Endothelial cell of umbilical vein (primary cell): ENCODE measurements around the gene B3GALT4. TPM values are rescaled to one million over a fixed set of nuclear protein-coding genes. Genes with fewer than 3 reads are reported as not detected.

Experiments
- BruUV-seq: library from RNA; stranded (reverse); fragments of 400-500 nt; replicated peaks from 2 replicates; lab custom pipeline; 2021; lab: Mats Ljungman, UMichigan
- CTCF ChIA-PET: fragments of 300-600, 350-600 bp; sonication (Branson Sonifier 250); formaldehyde crosslinking; loops from one replicate; lab custom pipeline; 2021; ENCODE audit warnings: antibody characterized with exemption, inconsistent platforms; lab: Charles Lee
- POLR2A ChIA-PET: fragments of 300-600, 350-600 bp; sonication (Branson Sonifier 250); formaldehyde crosslinking; loops from one replicate; lab custom pipeline; 2021; ENCODE audit warnings: antibody characterized with exemption, inconsistent platforms; lab: Charles Lee
- DNase-seq: peaks from one replicate; pipeline ENCODE4 v3.0.0-alpha.2; 2011; ENCODE audit warnings: low read depth, low spot score
- FAIRE-seq: peaks from 2 replicates; lab custom pipeline; 2011; peaks lifted over from hg19 to GRCh38; lab: Jason Lieb, UNC
- H2AFZ ChIP-seq: 2 replicates; pipeline ENCODE4 v1.6.0; 2012; ENCODE audit warnings: low read depth, low read length, control low read depth, inconsistent platforms
- H3K27ac ChIP-seq: 2 replicates; pipeline ENCODE4 v1.5.1; 2011; ENCODE audit warnings: low read depth, mild to moderate bottlenecking, control low read depth, low read length, moderate library complexity; ENCODE audit not compliant: insufficient read depth
- H3K27me3 ChIP-seq, 2 experiments: 2 replicates each; pipeline versions ENCODE4 v1.6.0 to v1.6.1; 2011; ENCODE audit warnings: low read length in 2 of 2, mixed read lengths in 1 of 2; ENCODE audit not compliant: control insufficient read depth in 2 of 2, insufficient read depth in 2 of 2
- H3K36me3 ChIP-seq, 2 experiments: 2 replicates in 1 of 2; 3 replicates in 1 of 2; pipeline ENCODE4 v1.5.1; 2011; ENCODE audit warnings: low read length in 2 of 2, mild to moderate bottlenecking in 1 of 2, moderate library complexity in 1 of 2; ENCODE audit not compliant: control insufficient read depth in 2 of 2, insufficient read depth in 2 of 2; ENCODE audit errors: extremely low read depth in 1 of 2
- H3K4me1 ChIP-seq: 3 replicates; pipeline ENCODE4 v1.5.1; 2011; ENCODE audit warnings: mild to moderate bottlenecking, low read length; ENCODE audit not compliant: control insufficient read depth, insufficient read depth; ENCODE audit errors: extremely low read depth
- H3K4me2 ChIP-seq: 2 replicates; pipeline ENCODE4 v1.6.1; 2011; ENCODE audit warnings: low read length, control low read depth, mixed read lengths; ENCODE audit not compliant: insufficient read depth
- H3K4me3 ChIP-seq, 3 experiments: fragments of 200-600 bp in 1 of 3; sonication (generic), shearing (Covaris generic) in 1 of 3; replicated peaks in 1 of 3; 2 replicates each; pipeline ENCODE4 v1.5.1; 2011 to 2016; ENCODE audit warnings: control low read depth in 3 of 3, low read length in 3 of 3, mild to moderate bottlenecking in 2 of 3, inconsistent platforms in 1 of 3, low read depth in 1 of 3, moderate library complexity in 1 of 3; ENCODE audit not compliant: insufficient read depth in 1 of 3
- H3K79me2 ChIP-seq: 2 replicates; pipeline ENCODE4 v1.6.0; 2012; ENCODE audit warnings: low read length, inconsistent platforms; ENCODE audit not compliant: control insufficient read depth, insufficient read depth
- H3K9ac ChIP-seq: replicated peaks from 2 replicates; pipeline ENCODE3; 2011; ENCODE audit warnings: low read length, control low read depth; ENCODE audit not compliant: insufficient read depth; ENCODE audit errors: extremely low read depth
- H3K9me1 ChIP-seq: replicated peaks from 3 replicates; pipeline ENCODE4 v1.6.0; 2011; ENCODE audit warnings: mild to moderate bottlenecking, low read length; ENCODE audit not compliant: control insufficient read depth, insufficient read depth; ENCODE audit errors: extremely low read depth
- H3K9me3 ChIP-seq: replicated peaks from 2 replicates; pipeline ENCODE4 v1.5.1; 2012; ENCODE audit warnings: low read length, inconsistent platforms; ENCODE audit not compliant: control insufficient read depth, insufficient read depth
- H4K20me1 ChIP-seq: replicated peaks from 2 replicates; pipeline ENCODE3; 2011; ENCODE audit warnings: mild to moderate bottlenecking, low read length; ENCODE audit not compliant: control insufficient read depth, insufficient read depth; ENCODE audit errors: extremely low read depth
- EZH2 ChIP-seq: IDR thresholded peaks from 2 replicates; pipeline ENCODE4 v1.6.1; 2012; ENCODE audit warnings: borderline replicate concordance, low read depth, mild to moderate bottlenecking, moderate library complexity, low read length, inconsistent platforms; ENCODE audit not compliant: severe bottlenecking
- FOS ChIP-seq: IDR thresholded peaks from 2 replicates; pipeline ENCODE4 v1.6.1; 2011; ENCODE audit warnings: mild to moderate bottlenecking, low read length, moderate library complexity, borderline replicate concordance; ENCODE audit not compliant: insufficient read depth
- GATA2 ChIP-seq: IDR thresholded peaks from 2 replicates; pipeline ENCODE4 v1.7.0; 2011; ENCODE audit warnings: low read depth, mild to moderate bottlenecking, moderate library complexity, mixed read lengths, low read length; ENCODE audit not compliant: insufficient read length, insufficient read depth
- JUN ChIP-seq: IDR thresholded peaks from 2 replicates; pipeline ENCODE4 v1.6.1; 2011; ENCODE audit warnings: borderline replicate concordance, low read depth; ENCODE audit not compliant: insufficient read length, insufficient read depth
- MYC ChIP-seq: IDR thresholded peaks from one replicate; pipeline ENCODE4 v1.6.1; 2011; ENCODE audit warnings: mild to moderate bottlenecking, low read depth, low read length
- POLR2A ChIP-seq: IDR thresholded peaks from 2 replicates; pipeline ENCODE4 v1.6.1; 2012; ENCODE audit warnings: low read depth, mild to moderate bottlenecking, control low read depth, low read length
- POLR2AphosphoS5 ChIP-seq: IDR thresholded peaks from 2 replicates; pipeline ENCODE4 v1.6.1; 2012; ENCODE audit warnings: low read depth, mild to moderate bottlenecking, control low read depth, low read length, moderate library complexity; ENCODE audit not compliant: insufficient read depth
- dilution Hi-C: fragments of 300-500 bp; cut with MboI; formaldehyde crosslinking; loops from one replicate; pipeline ENCODE4 v1.15.0; 2019; ENCODE audit warnings: low sequenced_read_pairs; ENCODE audit not compliant: extremely low pct_ligation_motif_present
- intact Hi-C: fragments of 100-400 bp; cut with micrococcal nuclease; formaldehyde crosslinking; loops from one replicate; pipeline ENCODE4 v1.10.0; 2022
- polyA plus RNA-seq, 4 experiments: library from polyadenylated mRNA; depleted of rRNA in 3 of 4; stranded (reverse) in 3 of 4; unstranded in 1 of 4; fragments of >200 nt; gene quantifications; 2 replicates each; pipeline versions ENCODE4 v1.2.1 to v1.2.3, GENCODE V29; 2011 to 2012; ENCODE audit warnings: missing spikeins in 1 of 4
- total RNA-seq: library from RNA; stranded (reverse); gene quantifications from 2 replicates; pipeline ENCODE4 v1.2.3, GENCODE V29; 2021
- TF ChIP-seq, protein P1 (sequence below): IDR thresholded peaks from 2 replicates; pipeline ENCODE4 v1.6.1; 2011; ENCODE audit not compliant: insufficient read depth, insufficient read length
- TF ChIP-seq, protein P2 (sequence below), 2 donors: IDR thresholded peaks; 1 replicate in 1 of 2; 2 replicates in 1 of 2; pipeline ENCODE4 v1.5.1; 2011; ENCODE audit warnings: low read length in 2 of 2, mild to moderate bottlenecking in 2 of 2, moderate library complexity in 2 of 2, control low read depth in 1 of 2, inconsistent platforms in 1 of 2, low read depth in 1 of 2; ENCODE audit not compliant: insufficient read depth in 1 of 2; ENCODE audit errors: extremely low read depth in 1 of 2

The B3GALT4 gene
- total and polyA plus RNA-seq, 2 donors (not counting 3 experiments of a cell fraction or from before 2014, with no cell fraction given): 4.5 to 5.6 TPM

DNA sequence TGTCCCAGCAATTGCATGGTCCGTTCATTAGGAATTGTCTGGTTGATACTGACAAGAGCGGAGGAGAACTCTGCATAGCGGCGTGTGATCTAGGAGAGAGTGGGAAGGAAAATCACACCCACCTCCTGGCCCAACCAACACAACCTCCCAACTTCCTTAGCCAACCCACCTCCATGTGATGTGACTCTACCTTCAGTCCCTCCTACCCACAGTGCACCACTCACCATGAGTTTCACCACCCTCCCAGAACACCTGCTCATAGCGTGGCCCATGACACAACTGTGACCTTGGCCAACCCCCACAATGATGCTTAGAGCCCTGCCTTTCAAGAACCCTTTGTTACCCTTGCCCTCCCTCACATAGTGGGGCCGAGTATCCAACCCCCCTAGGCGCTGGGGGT, 12.9 kb upstream of the B3GALT4 start:
- H3K9me1 ChIP-seq: no peaks in the 10 kb centered on the region
- DNase-seq (no peak), FAIRE-seq (no peak)
- dilution Hi-C loops (no loop called here), intact Hi-C loops (no loop called here)
- no peaks in the 10 kb centered on the region for H3K27me3 ChIP-seq
- H3K9me3 ChIP-seq: no peaks in the 10 kb centered on the region
- no peaks in the 10 kb centered on the region for H4K20me1 ChIP-seq
- no peaks in the 10 kb centered on the region for H3K79me2 ChIP-seq
- ChIA-PET CTCF (interaction anchor here (1.3 kb wide), 1 partner anchor 16 kb away, joined by 3 read pairs; no protein-coding TSS in a partner anchor), POLR2A (no interaction called here)
- peaks cover 4 to 30% of the 10 kb centered on the region in 2 experiments for H3K36me3 ChIP-seq
- H3K4me1 ChIP-seq: no peaks in the 10 kb centered on the region
- no peak overlapping the region for H3K9ac ChIP-seq
- H3K27ac ChIP-seq: no peak overlapping the region
- TF ChIP-seq, protein P1, sequence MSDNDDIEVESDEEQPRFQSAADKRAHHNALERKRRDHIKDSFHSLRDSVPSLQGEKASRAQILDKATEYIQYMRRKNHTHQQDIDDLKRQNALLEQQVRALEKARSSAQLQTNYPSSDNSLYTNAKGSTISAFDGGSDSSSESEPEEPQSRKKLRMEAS: no peak
- no peak for TF ChIP-seq GATA2
- no peak for TF ChIP-seq POLR2AphosphoS5
- TF ChIP-seq, protein P2, sequence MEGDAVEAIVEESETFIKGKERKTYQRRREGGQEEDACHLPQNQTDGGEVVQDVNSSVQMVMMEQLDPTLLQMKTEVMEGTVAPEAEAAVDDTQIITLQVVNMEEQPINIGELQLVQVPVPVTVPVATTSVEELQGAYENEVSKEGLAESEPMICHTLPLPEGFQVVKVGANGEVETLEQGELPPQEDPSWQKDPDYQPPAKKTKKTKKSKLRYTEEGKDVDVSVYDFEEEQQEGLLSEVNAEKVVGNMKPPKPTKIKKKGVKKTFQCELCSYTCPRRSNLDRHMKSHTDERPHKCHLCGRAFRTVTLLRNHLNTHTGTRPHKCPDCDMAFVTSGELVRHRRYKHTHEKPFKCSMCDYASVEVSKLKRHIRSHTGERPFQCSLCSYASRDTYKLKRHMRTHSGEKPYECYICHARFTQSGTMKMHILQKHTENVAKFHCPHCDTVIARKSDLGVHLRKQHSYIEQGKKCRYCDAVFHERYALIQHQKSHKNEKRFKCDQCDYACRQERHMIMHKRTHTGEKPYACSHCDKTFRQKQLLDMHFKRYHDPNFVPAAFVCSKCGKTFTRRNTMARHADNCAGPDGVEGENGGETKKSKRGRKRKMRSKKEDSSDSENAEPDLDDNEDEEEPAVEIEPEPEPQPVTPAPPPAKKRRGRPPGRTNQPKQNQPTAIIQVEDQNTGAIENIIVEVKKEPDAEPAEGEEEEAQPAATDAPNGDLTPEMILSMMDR (IDR thresholded peaks at IDR 0.05; ENCODE audit: extremely low read depth in 1 of 2, insufficient read depth in 1 of 2, low read depth in 1 of 2, low read length in 2 of 2): no peak
- TF ChIP-seq POLR2A: no peak
- TF ChIP-seq EZH2: no peak
- TF ChIP-seq FOS: no peak
- TF ChIP-seq MYC: no peak
- TF ChIP-seq JUN: no peak
- BruUV-seq: no TSS peak
- H3K4me2 ChIP-seq: no peak overlapping the region
- H3K4me3 ChIP-seq: no peak overlapping the region
- H2AFZ ChIP-seq: no peak overlapping the region
